Pons (tissue), 1 donor: ENCODE data around the gene NSMCE3.
"Not testable (repeated sequence)": the region's sequence is repeated elsewhere in the genome, so short reads cannot be mapped to it uniquely, and the experiment has no call there.

Source experiments
- DNase-seq: peaks from one replicate; pipeline ENCODE4 v3.0.0-alpha.2; 2016; ENCODE audit warnings: low spot score

Gene NSMCE3

DNA sequence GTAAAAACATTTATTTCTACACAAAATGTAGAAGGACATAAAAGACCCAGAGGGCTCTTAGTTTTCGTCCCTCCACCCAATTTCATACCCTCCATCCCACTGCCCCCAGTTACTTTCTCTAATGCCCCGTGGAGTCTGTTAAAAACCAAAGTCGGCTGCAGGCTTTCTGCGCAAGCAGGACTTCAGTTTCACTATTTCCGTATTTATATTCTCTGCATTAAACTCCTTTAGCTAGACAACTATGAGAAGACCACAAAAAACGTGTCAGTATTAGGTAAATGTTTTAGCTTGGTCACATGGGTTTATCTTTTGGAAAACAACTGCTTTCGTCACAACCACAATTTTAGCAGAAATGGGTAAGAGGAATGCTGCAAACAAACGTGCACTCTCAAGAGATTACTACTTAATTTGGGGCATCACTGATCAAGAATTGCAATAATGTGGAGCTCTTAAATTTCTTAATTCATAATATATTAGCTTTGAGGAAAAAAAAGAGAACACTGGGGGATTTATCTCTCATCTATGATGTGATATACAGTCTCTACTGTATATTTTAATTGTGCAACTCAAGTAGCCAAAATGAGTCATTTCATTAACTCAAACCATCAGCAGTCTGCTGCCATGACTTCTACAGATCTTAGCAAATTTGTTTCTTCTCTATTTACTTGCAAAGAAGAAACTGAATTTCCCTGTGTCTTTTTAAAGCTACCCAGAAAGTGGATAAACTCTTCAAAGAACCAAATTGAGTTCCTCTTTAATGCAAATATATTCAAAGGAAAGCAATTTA, 740 bp upstream of the NSMCE3 start:
- peak; percentile 67 for DNase-seq

- DNase-seq: peak; percentile 41
These were observed 727 bp downstream of the NSMCE3 start for GRCh38 chr15:29268706-29269484.

GRCh38 chr15:29266052-29266582, 3.5 kb downstream of the NSMCE3 start:
- no peak for DNase-seq

DNA sequence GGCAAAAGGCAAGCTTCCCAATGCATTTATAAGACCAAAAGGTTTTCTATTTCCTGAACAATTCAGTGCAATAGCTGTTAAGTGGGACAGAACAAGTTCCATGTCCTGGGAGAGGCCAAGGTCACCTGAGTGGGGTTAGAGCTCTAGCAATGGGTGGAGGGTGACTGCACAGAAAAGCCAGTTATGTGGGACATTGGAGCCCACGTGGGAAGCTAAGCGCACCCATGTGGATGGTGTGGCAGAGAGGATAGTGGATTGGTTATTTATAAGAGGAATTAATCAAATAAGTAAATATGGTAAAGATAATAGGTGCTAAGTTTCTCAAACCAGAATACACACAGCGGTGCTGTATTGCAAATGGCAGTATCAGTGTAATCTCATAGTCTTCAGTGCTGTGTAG, 6.3 kb downstream of the NSMCE3 start:
- DNase-seq: no peak

DNA sequence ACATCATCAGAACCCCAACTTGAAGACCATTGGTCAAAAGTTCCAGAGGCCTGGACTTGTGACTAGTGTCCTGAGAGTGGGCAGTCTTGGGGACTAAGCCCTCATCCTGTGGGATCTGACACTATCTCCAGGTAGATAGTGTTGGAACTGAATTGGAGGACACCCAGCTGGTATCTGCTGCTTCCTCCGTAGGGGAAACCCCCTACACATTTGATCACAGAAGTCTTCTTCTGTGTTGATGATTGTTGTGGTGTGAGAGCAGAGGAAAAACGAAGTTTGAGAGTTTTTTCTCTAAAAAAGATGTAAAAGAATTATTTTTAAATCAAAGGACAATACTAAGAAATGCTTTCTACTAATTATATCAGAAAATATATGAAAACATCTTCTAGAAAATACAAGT, 6.9 kb downstream of the NSMCE3 start:
- DNase-seq: no peak

GRCh38 chr15:29260896-29261295, 8.7 kb downstream of the NSMCE3 start:
- DNase-seq: no peak

DNA sequence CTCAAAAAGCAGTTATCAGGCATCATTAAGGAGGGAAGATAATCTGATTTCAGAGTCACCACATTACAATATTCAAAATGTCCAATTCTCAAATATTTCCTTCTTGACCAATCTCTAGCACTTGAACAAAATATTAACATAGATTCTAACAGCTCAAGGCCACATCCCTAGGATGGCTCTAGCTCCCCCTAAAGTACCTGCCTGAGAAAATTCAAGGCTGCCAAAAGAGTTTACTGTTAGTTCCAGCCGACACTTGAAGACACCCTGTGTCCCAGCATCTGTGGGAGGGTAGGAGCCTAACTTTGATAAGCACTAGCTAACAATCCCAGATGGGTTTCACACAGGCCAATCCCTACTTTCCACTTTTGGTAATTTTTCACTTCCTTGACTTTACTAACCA, 10.4 kb downstream of the NSMCE3 start:
- DNase-seq: no peak

GRCh38 chr15:29252234-29252633, 17.4 kb downstream of the NSMCE3 start:
- DNase-seq: no peak

- no peak for DNase-seq
These were observed 25.1 kb downstream of the NSMCE3 start for GRCh38 chr15:29244544-29244943.

GRCh38 chr15:29244123-29244522, 25.5 kb downstream of the NSMCE3 start:
- no peak for DNase-seq

GRCh38 chr15:29242456-29243242, 27.0 kb downstream of the NSMCE3 start:
- peak; percentile 25 for DNase-seq

DNA sequence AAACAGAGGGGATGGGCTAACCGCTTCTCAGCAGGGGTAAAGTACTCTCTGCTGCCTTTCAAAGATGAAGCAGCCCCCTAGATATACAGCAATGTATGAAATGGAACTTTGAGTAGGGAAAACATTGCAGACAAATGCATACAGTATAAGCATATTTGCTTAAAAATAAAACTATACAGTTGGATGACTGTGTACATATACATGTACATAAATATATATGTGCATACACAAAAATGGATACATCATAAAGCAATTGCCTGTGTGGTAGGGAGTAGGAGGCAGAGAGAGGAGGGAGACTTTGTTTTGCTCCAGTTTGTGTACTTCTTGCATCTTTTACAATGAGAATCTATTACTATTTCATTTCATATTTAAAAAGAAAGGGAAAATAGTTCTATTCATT, 28.4 kb downstream of the NSMCE3 start:
- DNase-seq: no peak

DNA sequence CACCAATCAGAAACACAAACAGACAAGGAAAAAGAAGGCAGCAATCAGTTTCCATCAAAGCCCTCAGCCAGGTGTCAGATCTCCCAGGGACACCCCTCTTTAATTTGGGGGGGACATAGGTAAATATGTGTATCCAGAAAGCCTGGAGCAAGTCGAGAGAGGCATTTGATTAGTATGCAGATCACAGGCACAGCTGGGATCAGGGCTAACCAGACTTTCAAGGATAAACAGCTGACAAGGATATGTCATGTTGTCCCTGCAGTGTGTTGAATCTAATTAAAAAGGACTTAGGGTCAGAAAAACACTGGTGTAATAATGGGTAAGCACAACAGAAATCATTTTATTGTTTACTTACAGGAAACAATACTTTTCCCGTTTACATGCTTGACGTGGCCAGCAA, 30.2 kb downstream of the NSMCE3 start:
- no peak for DNase-seq

DNA sequence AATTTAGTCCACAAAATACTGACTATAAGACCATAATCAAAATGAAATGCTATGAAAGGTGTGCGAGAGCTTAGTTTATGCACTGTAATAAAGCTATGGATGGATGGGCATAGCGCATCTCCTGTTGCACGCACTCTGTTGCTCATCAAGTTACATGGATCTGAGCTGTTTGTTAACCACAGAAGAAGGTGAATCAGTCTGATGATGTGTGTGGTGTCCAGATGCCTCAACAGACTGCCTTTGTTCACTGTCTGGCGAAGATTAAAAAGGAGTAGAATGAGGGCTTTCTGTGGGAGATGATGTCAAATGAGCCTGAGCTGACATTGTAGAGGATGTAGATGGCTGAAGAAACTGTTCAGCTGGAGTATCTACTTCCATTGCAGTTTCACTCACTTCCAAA, 36.1 kb downstream of the NSMCE3 start:
- DNase-seq: peak; percentile 86

DNA sequence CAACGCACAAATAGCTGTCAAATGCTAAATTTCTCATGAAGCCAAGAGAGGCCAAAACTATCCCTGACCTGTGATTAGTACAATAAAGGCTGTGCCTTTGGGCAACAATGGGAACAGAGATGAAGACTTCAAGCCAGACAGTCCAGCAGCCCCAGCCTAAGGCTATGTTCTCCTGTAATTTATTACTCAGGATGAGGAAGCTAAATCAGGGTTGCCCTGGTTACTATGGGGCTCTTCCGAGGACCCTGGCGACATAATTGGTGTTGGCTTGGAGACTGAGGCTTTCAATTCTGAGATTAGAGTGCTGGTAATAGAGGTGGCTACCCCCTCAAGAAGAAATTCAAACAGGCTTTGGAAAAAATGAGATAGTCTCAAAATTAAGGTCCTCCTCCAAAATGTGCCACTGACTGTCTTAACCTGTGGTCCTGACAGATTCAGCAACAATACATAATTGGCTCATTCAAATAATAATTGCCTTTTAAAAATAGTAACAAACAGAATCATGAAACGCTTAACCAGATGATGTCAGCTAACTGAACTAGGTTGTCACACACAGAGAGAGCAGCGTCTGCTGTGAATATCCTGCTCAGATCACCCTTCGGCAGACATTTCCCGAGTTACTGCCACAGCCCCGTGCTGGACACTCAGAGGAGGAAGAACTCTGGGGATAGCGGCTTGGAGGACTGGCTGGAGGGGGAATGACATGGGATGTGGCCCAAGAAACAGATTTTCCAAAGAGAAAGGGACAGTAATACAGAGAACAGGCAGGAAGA, 43.0 kb downstream of the NSMCE3 start:
- no peak for DNase-seq

DNA sequence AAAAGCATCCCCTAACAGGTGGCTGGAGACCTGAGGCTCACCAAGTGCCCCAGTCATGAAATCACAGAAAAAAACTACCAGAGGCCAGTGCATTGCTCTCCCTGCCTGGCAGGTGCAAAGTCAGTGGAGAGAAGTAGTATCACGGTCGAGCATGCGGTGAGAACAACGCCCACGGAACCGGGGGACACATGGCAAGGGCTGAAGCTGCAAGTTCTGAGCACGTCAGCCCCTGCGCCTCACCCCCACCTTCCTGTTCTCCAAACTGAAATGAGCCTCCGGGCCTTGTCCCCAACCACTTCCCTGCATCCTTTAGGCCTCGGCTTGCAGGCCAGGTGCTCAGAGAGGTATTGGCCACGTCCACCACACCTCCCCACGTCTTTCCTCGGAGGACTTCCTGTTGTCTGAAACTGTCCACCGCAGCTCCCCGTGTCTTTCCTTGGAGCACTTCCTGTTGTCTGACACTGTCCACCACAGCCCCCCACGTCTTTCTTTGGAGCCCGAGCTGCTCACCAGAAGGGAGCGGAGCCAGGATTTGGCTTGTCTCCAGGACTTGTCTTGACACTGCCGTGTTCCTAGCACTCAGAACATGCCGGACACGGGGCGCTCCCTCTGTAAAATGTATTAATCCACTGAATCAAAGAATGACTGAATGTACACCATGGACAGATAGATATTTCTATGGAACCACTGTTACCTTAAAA, 43.9 kb downstream of the NSMCE3 start:
- no peak for DNase-seq

- DNase-seq: not testable (repeated sequence)
These were observed 44.6 kb downstream of the NSMCE3 start for GRCh38 chr15:29224987-29225363.

- DNase-seq: not testable (repeated sequence)
These were observed 45.2 kb downstream of the NSMCE3 start for GRCh38 chr15:29224235-29224986.

DNA sequence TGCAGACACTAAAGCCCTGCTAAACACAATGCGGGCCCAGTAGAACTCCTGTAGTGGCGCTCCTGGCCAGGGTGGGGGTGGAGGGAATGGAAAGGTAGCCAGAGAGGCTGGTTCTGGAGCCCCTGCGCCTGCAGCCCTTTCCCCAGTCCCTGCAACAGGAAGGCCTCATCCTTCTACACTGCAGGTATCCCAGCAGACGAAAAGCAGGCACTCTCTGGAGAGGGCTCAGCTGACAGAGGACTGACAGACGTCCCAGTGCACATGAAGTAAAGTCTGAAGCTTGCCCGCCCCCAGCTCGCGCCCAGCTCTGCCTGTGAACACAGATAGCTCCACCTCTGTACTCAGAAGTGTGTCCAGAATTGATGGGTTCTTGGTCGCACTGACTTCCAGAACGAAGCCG, 46.0 kb downstream of the NSMCE3 start:
- DNase-seq: no peak

DNA sequence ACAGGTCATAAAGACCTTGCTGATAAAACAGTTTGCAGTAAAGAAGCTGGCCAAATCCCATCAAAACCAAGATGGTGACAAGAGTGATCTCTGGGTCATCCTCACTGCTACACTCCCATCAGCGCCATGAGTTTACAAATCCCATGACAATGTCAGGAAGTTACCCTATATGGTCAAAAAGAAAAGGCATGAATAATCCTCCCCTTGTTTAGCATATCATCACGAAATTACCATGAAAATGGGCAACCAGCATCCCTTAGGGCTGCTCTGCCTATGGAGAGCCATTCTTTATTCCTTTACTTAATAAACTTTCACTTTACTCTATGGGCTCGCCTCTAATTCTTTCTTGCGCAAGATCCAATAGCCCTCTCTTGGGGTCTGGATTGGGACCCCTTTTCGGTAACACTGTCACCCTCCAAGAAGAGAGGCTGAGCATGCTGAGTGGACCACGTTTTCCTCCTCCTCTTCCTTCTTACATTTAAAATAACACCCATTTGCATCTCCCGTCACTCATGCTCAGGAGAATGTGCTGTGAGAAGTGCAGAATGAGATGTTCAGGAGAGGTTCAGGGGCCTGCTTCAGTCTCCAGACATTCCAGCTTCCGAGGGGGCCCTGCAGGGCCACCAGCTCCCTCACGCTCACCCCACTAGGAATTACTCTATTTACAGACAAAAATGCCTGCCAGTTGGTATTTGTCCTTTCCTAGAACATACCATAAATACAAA, 47.3 kb downstream of the NSMCE3 start:
- DNase-seq: no peak
